Stomach (tissue), 4 donors: ENCODE measurements around the gene LAG3.
A peak's percentile ranks its signal among the peaks of the same experiment; 100 is the strongest.

Experiments
- EP300 ChIP-seq: sonication (generic); formaldehyde crosslinking; IDR thresholded peaks from one replicate; pipeline ENCODE4 v1.6.1; 2017; ENCODE audit warnings: antibody characterized with exemption
- POLR2A ChIP-seq, 4 donors: fragments of 450-650 bp; IDR thresholded peaks; one replicate each; pipeline ENCODE4 v1.6.1; 2016; ENCODE audit warnings: antibody characterized with exemption in 4 of 4, control low read depth in 2 of 4, mild to moderate bottlenecking in 1 of 4, moderate library complexity in 1 of 4
- POLR2AphosphoS5 ChIP-seq, 3 donors: sonication (generic); formaldehyde crosslinking; IDR thresholded peaks; one replicate each; pipeline ENCODE4 v1.6.1; 2016; ENCODE audit warnings: antibody characterized with exemption in 3 of 3
- TF ChIP-seq, protein P1 (sequence below), 7 experiments: fragments of 450-650 bp in 4 of 7; fragments of 200-600 bp in 3 of 7; sonication (generic) in 3 of 7; IDR thresholded peaks; one replicate each; pipeline ENCODE4 v1.5.1; 2016 to 2019; ENCODE audit warnings: antibody characterized with exemption in 7 of 7, control low read depth in 2 of 7, mild to moderate bottlenecking in 1 of 7

DNA sequence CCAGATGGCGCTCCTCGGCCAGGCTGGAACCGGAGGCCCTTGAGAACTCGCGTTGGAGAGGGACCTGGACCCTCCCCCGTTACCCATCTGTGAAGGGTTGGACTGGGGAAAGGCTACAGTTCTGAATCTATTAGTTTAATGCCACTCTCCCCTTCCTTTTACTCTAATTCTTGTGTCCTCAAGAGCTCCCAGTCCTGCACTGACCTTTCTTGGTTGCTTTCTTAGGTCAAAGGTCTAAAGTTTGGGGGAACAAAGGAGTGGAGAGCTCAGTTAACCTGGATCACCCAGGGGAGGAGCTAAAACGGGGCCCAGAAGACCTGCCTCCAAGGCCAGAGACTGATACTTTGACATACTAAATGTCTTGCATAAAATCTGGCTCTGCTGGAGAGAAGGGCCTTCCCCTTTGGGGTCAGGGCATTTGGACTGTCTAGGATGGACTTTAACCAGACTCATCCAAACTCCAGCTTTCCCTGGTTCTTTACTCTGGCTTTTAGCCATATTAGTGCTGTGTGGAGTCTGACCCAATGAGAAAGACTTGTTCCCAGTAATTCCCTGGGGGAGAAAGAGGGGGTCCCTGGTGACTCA lies 18.5 kb upstream of the LAG3 start:
- TF ChIP-seq, protein P1, sequence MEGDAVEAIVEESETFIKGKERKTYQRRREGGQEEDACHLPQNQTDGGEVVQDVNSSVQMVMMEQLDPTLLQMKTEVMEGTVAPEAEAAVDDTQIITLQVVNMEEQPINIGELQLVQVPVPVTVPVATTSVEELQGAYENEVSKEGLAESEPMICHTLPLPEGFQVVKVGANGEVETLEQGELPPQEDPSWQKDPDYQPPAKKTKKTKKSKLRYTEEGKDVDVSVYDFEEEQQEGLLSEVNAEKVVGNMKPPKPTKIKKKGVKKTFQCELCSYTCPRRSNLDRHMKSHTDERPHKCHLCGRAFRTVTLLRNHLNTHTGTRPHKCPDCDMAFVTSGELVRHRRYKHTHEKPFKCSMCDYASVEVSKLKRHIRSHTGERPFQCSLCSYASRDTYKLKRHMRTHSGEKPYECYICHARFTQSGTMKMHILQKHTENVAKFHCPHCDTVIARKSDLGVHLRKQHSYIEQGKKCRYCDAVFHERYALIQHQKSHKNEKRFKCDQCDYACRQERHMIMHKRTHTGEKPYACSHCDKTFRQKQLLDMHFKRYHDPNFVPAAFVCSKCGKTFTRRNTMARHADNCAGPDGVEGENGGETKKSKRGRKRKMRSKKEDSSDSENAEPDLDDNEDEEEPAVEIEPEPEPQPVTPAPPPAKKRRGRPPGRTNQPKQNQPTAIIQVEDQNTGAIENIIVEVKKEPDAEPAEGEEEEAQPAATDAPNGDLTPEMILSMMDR (IDR thresholded peaks at IDR 0.05) = peak in 1 of 7 experiments; percentile 95
- TF ChIP-seq POLR2A (IDR thresholded peaks at IDR 0.05) (no peak), POLR2AphosphoS5 (IDR thresholded peaks at IDR 0.05) (no peak), EP300 (no peak)
